ENCODE measurements around the gene CDH2.

The CDH2 gene

DNA sequence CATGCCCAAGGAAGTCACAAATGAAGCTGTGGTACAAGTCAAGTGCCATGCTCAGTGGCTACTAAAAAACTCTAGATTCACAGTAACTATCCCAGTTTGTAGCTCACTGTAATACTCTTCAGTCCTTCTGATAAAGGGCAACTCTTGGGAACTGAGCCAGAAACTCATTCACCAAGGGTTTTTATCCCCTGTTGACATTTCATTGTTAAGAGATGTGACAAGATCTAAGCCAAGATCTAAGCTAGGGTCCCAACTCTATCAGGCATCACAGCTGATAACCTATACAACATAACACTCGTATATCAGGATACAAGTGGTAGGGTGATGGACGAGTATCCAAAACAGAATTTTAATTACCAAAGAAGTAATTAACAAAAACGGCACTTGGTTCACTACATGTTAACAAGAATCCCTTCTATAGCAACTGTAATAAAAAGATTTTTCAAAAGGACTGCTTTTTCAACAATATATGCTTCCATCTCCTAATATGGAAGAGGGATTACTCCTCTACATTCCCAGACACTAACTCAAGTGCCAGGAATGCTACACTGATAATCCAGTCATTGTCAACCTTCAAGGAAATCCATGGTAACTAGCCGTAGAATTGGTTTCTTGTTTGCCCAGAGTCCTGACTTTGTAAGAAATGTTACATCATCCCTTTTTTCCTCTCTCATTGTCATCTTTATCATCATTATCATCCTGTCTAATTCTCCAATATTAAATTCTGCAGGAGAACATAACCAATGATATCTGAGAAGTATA is 111.7 kb downstream of the CDH2 start:
- TF ChIP-seq, protein P1, sequence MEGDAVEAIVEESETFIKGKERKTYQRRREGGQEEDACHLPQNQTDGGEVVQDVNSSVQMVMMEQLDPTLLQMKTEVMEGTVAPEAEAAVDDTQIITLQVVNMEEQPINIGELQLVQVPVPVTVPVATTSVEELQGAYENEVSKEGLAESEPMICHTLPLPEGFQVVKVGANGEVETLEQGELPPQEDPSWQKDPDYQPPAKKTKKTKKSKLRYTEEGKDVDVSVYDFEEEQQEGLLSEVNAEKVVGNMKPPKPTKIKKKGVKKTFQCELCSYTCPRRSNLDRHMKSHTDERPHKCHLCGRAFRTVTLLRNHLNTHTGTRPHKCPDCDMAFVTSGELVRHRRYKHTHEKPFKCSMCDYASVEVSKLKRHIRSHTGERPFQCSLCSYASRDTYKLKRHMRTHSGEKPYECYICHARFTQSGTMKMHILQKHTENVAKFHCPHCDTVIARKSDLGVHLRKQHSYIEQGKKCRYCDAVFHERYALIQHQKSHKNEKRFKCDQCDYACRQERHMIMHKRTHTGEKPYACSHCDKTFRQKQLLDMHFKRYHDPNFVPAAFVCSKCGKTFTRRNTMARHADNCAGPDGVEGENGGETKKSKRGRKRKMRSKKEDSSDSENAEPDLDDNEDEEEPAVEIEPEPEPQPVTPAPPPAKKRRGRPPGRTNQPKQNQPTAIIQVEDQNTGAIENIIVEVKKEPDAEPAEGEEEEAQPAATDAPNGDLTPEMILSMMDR (IDR thresholded peaks at IDR 0.05; ENCODE audit: low read depth, low read length) = no peak
- DNase-seq (ENCODE audit: extremely low read depth, low read depth) = no peak

DNA sequence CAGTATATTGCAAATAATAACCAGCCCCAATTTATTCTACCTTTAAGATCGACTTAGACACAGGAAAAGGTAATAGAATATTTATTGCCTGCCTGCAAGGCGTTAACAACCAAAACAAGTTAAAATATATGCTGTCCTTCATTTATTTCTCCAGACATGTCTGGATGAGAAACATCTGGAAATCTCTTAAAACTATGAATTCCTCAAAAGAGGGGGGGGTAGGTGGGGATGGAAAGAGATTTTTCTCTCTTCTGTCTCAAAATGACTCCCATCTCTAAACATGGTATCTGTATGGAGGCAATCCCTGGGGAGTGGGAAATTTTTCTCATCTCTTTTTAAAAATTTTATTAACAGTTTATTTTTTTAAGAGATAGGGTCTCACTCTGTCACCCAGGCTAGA is 113.0 kb downstream of the CDH2 start:
- DNase-seq (ENCODE audit: extremely low read depth, low read depth) = no peak
- TF ChIP-seq, protein P1 (IDR thresholded peaks at IDR 0.05; ENCODE audit: low read depth, low read length) = no peak

- TF ChIP-seq, protein P1 (IDR thresholded peaks at IDR 0.05; ENCODE audit: low read depth, low read length) = no peak
- no peak for DNase-seq (ENCODE audit: extremely low read depth, low read depth)
These were observed 113.6 kb downstream of the CDH2 start for GRCh38 chr18:28063271-28063761.

- DNase-seq (ENCODE audit: extremely low read depth, low read depth) = no peak
- TF ChIP-seq, protein P1 (IDR thresholded peaks at IDR 0.05; ENCODE audit: low read depth, low read length) = no peak
These were observed 114.5 kb downstream of the CDH2 start for GRCh38 chr18:28062443-28062842.

DNA sequence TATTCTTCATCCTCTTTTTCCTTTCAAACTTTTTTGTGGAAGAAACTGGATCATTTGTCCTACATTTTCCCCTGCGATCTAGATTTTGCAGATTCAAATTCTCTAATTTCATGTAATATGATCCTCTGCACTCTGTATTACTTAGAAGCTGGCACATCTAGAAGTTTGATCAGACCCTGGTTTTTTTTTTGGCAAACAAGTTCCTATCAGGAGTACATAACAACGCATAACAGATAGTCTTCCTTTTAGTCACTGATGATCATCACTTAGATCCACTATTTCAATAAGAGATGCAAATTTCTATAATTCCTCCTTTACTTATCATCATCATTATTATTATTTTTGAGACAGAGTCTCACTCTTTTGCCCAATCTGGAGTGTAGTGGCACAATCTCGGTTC is 117.1 kb downstream of the CDH2 start:
- TF ChIP-seq, protein P1 (IDR thresholded peaks at IDR 0.05; ENCODE audit: low read depth, low read length) = no peak
- no peak for DNase-seq (ENCODE audit: extremely low read depth, low read depth)

GRCh38 chr18:28050545-28050944 is 126.4 kb downstream of the CDH2 start:
- no peak for DNase-seq (ENCODE audit: extremely low read depth, low read depth)
- TF ChIP-seq, protein P1 (IDR thresholded peaks at IDR 0.05; ENCODE audit: low read depth, low read length) = no peak

- DNase-seq (ENCODE audit: extremely low read depth, low read depth) = no peak
- TF ChIP-seq, protein P1 (IDR thresholded peaks at IDR 0.05; ENCODE audit: low read depth, low read length) = no peak
These were observed 128.3 kb downstream of the CDH2 start for GRCh38 chr18:28048612-28049011.
